ENCODE data around the gene ZNF300.

DNA sequence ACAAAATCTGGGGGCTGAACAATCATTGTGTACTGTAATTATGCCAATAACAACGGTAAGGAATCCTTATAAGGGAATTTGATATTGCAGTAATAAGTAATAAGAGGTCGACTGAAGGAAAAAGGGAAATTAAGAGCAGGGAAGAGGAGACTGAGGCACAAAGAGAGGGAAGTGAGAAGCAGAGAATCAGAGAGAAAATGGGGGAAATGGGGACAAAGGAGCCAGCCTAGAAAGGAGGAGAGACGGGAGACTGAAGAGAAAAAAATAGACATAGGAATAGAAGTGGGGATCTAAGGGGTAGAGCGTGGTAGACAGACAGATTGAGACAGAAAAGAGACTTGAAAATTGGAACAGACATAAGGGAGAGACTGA lies 518 bp upstream of the ZNF300 start:
- no peak for TF ChIP-seq POLR2A (IDR thresholded peaks at IDR 0.05; ENCODE audit: low read length)
- TF ChIP-seq GATA1 (IDR thresholded peaks at IDR 0.05; ENCODE audit: low read depth, low read length) = no peak

Measured in erythroblast (primary cell).